Upper lobe of right lung (tissue), 1 donor: ENCODE data around the gene FGD6. TPM values are rescaled to one million over a fixed set of nuclear protein-coding genes. Genes with fewer than 3 reads are reported as not detected.

Experiments
- ATAC-seq: fragments of 200-7000 bp; cut with Tn5 transposase; one replicate; pipeline ENCODE4 v1.9.1; 2020; ENCODE audit warnings: mild to moderate bottlenecking, moderate library complexity
- DNase-seq: peaks from one replicate; pipeline ENCODE4 v3.0.0-alpha.2; 2020
- H3K27ac ChIP-seq: fragments of 200-600 bp; one replicate; pipeline ENCODE4 v1.8.0; 2022
- H3K27me3 ChIP-seq: fragments of 200-600 bp; one replicate; pipeline ENCODE4 v1.8.0; 2022; ENCODE audit warnings: mild to moderate bottlenecking
- H3K36me3 ChIP-seq: fragments of 200-600 bp; one replicate; pipeline ENCODE4 v1.8.0; 2022
- H3K4me1 ChIP-seq: fragments of 200-600 bp; one replicate; pipeline ENCODE4 v1.8.0; 2022
- H3K4me3 ChIP-seq: fragments of 200-600 bp; one replicate; pipeline ENCODE4 v1.8.0; 2022; ENCODE audit warnings: mild to moderate bottlenecking
- H3K9me3 ChIP-seq: fragments of 200-600 bp; one replicate; pipeline ENCODE4 v1.8.0; 2022
- intact Hi-C: fragments of 100-400 bp; cut with DNase I; formaldehyde crosslinking; loops from one replicate; pipeline ENCODE4 v1.11.0; 2022
- total RNA-seq: library from RNA; stranded (reverse); fragmentation: NEBNext Ultra II Directional; extraction: Animal tissue kit (Norgen Biotek cat#: 25700); gene quantifications from one replicate; pipeline ENCODE4 v1.2.1, GENCODE V29; 2021
- TF ChIP-seq, protein P1 (sequence below): fragments of 200-600 bp; IDR thresholded peaks from one replicate; pipeline ENCODE4 v1.8.0; 2022; ENCODE audit warnings: antibody characterized with exemption
- donor health status: DM: no; HTN: yes; CAD: no; lungs with severe emphysema.

FGD6 gene
- total RNA-seq, 1 donor from 2014 or later, result 28.8 TPM

DNA sequence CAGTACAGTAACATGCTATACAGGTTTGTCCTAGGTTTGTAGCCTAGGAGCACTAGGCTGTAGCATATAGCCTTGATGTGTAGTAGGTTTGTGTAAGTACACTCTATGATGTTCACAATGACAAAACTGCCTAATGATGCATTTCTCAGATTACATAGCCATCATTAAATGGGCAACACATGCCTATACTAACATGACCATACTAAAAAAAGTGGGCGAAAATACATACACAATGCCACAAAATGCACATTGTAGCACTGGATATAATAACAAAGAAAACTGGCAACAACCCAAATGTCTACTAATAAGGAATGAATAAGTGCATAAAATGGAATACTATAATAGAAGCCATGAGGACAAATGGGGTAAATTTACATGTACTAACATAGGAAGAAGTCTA is 182.5 kb downstream of the FGD6 start:
- Histone ChIP-seq H3K36me3 (peaks cover 77% of the 10 kb centered on the region), H3K27ac (no peak overlapping the region), H3K4me1 (no peaks in the 10 kb centered on the region), H3K27me3 (no peaks in the 10 kb centered on the region), H3K9me3 (no peaks in the 10 kb centered on the region), H3K4me3 (no peak overlapping the region)
- intact Hi-C loops, result no loop called here
- TF ChIP-seq, protein P1, sequence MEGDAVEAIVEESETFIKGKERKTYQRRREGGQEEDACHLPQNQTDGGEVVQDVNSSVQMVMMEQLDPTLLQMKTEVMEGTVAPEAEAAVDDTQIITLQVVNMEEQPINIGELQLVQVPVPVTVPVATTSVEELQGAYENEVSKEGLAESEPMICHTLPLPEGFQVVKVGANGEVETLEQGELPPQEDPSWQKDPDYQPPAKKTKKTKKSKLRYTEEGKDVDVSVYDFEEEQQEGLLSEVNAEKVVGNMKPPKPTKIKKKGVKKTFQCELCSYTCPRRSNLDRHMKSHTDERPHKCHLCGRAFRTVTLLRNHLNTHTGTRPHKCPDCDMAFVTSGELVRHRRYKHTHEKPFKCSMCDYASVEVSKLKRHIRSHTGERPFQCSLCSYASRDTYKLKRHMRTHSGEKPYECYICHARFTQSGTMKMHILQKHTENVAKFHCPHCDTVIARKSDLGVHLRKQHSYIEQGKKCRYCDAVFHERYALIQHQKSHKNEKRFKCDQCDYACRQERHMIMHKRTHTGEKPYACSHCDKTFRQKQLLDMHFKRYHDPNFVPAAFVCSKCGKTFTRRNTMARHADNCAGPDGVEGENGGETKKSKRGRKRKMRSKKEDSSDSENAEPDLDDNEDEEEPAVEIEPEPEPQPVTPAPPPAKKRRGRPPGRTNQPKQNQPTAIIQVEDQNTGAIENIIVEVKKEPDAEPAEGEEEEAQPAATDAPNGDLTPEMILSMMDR, result no peak
- no peak for ATAC-seq
- no peak for DNase-seq

Other genes starting within 250 kb of the FGD6 start
- 71.8 TPM for gene NDUFA12, start 213.8 kb downstream of the FGD6 start, total RNA-seq
- gene NR2C1, start 143.8 kb downstream of the FGD6 start, total RNA-seq, result 37.0 TPM
- 69.9 TPM for gene VEZT, start 340 bp upstream of the FGD6 start, total RNA-seq